Prostate gland (tissue), 2 donors: ENCODE data around the gene TLCD3A. TPM values are rescaled to one million over a fixed set of nuclear protein-coding genes. Genes with fewer than 3 reads are reported as not detected.
"Not testable (repeated sequence)": the region's sequence is repeated elsewhere in the genome, so short reads cannot be mapped to it uniquely, and the experiment has no call there.

Experiments used
- DNase-seq: peaks from one replicate; pipeline ENCODE4 v3.0.0-alpha.2; 2019; ENCODE audit warnings: low spot score
- H3K27ac ChIP-seq, 2 donors: fragments of 200-600 bp; sonication (generic); 2 replicates each; pipeline ENCODE4 v1.5.1; 2017 to 2019
- H3K27me3 ChIP-seq: fragments of 200-600 bp; sonication (generic); replicated peaks from 2 replicates; pipeline ENCODE4 v1.5.1; 2019; ENCODE audit not compliant: insufficient read depth
- H3K36me3 ChIP-seq, 2 donors: fragments of 200-600 bp; sonication (generic); 1 replicate in 1 of 2; 2 replicates in 1 of 2; pipeline versions ENCODE4 v1.5.1 to v1.8.1; 2017 to 2019
- H3K4me1 ChIP-seq: fragments of 200-600 bp; sonication (generic); replicated peaks from 2 replicates; pipeline ENCODE4 v1.5.1; 2019
- H3K4me3 ChIP-seq, 2 donors: fragments of 200-600 bp; sonication (generic); 2 replicates each; pipeline ENCODE4 v1.5.1; 2017 to 2019
- H3K9me3 ChIP-seq: fragments of 200-600 bp; sonication (generic); 2 replicates; pipeline ENCODE4 v1.5.1; 2017
- CTCF ChIP-seq, 4 experiments: fragments of 200-600 bp in 2 of 4; fragments of 450-650 bp in 2 of 4; sonication (generic) in 2 of 4; IDR thresholded peaks; 1 replicate in 3 of 4; 2 replicates in 1 of 4; pipeline ENCODE4 v1.5.1; 2016 to 2019; ENCODE audit warnings: antibody characterized with exemption in 4 of 4, mild to moderate bottlenecking in 2 of 4, moderate library complexity in 2 of 4
- POLR2A ChIP-seq: fragments of 450-650 bp; IDR thresholded peaks from one replicate; pipeline ENCODE4 v1.6.1; 2016; ENCODE audit warnings: antibody characterized with exemption, mild to moderate bottlenecking
- POLR2AphosphoS5 ChIP-seq: sonication (generic); formaldehyde crosslinking; IDR thresholded peaks from one replicate; pipeline ENCODE4 v1.6.1; 2017; ENCODE audit warnings: antibody characterized with exemption
- WGBS: methylation state at CpG from one replicate; pipeline ENCODE4 v1.1.5; 2018; 5-methylcytosine and 5-hydroxymethylcytosine counted together
- intact Hi-C: fragments of 100-400 bp; cut with DNase I; formaldehyde crosslinking; loops from one replicate; pipeline ENCODE4 v1.14.2; 2022
- total RNA-seq, 2 donors: library from RNA; depleted of rRNA; stranded (reverse); fragments of >200 nt; gene quantifications; one replicate each; pipeline ENCODE4 v1.1.0, GENCODE V29; 2016

Gene TLCD3A
- total RNA-seq, 2 donors from 2014 or later = 8.1 to 12.0 TPM

- not testable (repeated sequence) for H3K9me3 ChIP-seq, H3K27me3 ChIP-seq, H3K36me3 ChIP-seq, H3K4me3 ChIP-seq, H3K4me1 ChIP-seq
- TF ChIP-seq POLR2AphosphoS5 = peak; percentile 23
- peak; percentile 10 for TF ChIP-seq POLR2A
- peak; percentile 70 for DNase-seq
- H3K27ac ChIP-seq = peak overlapping the region; percentile 55 to 69
- intact Hi-C loops = loop anchor here (5.0 kb wide), 1 partner anchor 267 kb away; no protein-coding TSS in a partner anchor
- 38% methylated on average over 30 of the region's 38 CpGs for WGBS
These were observed 57.8 kb downstream of the TLCD3A start for GRCh38 chr17:789931-790873.

GRCh38 chr17:790874-791247, 58.5 kb downstream of the TLCD3A start:
- intact Hi-C loops = loop anchor here (5.0 kb wide), 1 partner anchor 266 kb away; no protein-coding TSS in a partner anchor
- H3K9me3 ChIP-seq, H3K4me3 ChIP-seq, H3K4me1 ChIP-seq, H3K27ac ChIP-seq, H3K36me3 ChIP-seq, H3K27me3 ChIP-seq: not testable (repeated sequence)
- DNase-seq = peak; percentile 32
- 45% methylated on average over 11 of the region's 12 CpGs for WGBS

- Histone ChIP-seq H3K4me1 (no peaks in the 10 kb centered on the region), H3K27ac (no peak overlapping the region), H3K36me3 (peaks cover 0 to 5% of the 10 kb centered on the region in 2 donors), H3K4me3 (no peak overlapping the region), H3K9me3 (no peaks in the 10 kb centered on the region), H3K27me3 (no peaks in the 10 kb centered on the region)
- intact Hi-C loops = loop anchor here (5.0 kb wide), 1 partner anchor 265 kb away; no protein-coding TSS in a partner anchor
- no peak for DNase-seq
- no peak for TF ChIP-seq POLR2AphosphoS5
- no peak for TF ChIP-seq CTCF (IDR thresholded peaks at IDR 0.05)
- TF ChIP-seq POLR2A = no peak
- WGBS = 83% methylated on average over 19 of the region's 19 CpGs
These were observed 59.4 kb downstream of the TLCD3A start for GRCh38 chr17:791829-792228.

- DNase-seq = no peak
- no peak overlapping the region for H3K27ac ChIP-seq
- no peak overlapping the region for H3K4me3 ChIP-seq
- no peaks in the 10 kb centered on the region for H3K4me1 ChIP-seq
- H3K9me3 ChIP-seq = no peaks in the 10 kb centered on the region
- peaks cover 0 to 5% of the 10 kb centered on the region in 2 donors for H3K36me3 ChIP-seq
- WGBS = 69% methylated on average over 9 of the region's 9 CpGs
- TF ChIP-seq POLR2A = no peak
- TF ChIP-seq POLR2AphosphoS5 = no peak
- no peak for TF ChIP-seq CTCF (IDR thresholded peaks at IDR 0.05)
- H3K27me3 ChIP-seq = no peaks in the 10 kb centered on the region
- intact Hi-C loops = loop anchor here (5.0 kb wide), 1 partner anchor 265 kb away; no protein-coding TSS in a partner anchor
These were observed 59.9 kb downstream of the TLCD3A start for GRCh38 chr17:792277-792676.

Other genes starting within 250 kb of the TLCD3A start
- 10 to 100 TPM; 24.5 to 64.4 TPM for gene VPS53, start 17.8 kb upstream of the TLCD3A start, total RNA-seq
- gene GEMIN4, start 19.7 kb downstream of the TLCD3A start, total RNA-seq = 10 to 100 TPM; 27.9 to 33.1 TPM
- gene GLOD4, start 49.7 kb downstream of the TLCD3A start, total RNA-seq = 100 to 1,000 TPM in 1 of 2 donors, 10 to 100 TPM in 1; 72.4 to 113 TPM
- 10 to 100 TPM; 15.1 to 22.3 TPM for gene MRM3, start 49.8 kb downstream of the TLCD3A start, total RNA-seq
- gene NXN, start 247.2 kb downstream of the TLCD3A start, total RNA-seq = 10 to 100 TPM; 56.2 to 56.7 TPM